ENCODE measurements around the gene MAST1.
"Not testable (repeated sequence)": the region's sequence is repeated elsewhere in the genome, so short reads cannot be mapped to it uniquely, and the experiment has no call there.

MAST1 gene

DNA sequence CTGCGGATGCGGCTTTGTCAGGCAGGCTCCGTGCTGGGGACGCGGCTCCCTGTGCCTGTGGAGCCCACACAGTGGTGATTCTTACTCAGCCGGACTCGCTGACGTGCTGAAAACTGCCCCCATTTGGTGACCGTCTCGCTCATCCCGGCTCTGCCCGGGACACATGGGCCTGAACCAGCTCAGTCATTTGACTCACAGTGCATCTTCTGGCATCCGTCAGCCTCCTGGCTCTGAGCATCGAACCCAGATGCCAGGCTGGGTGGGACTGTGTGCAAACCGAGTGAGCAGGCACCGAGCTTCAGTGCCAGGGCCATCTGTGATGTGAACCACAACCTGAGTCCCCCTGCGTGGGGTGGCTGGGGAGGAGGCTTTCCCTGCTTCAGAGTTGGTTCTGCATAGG, 58.1 kb downstream of the MAST1 start:
- H3K9me3 ChIP-seq (ENCODE audit: low read length) = no peaks in the 10 kb centered on the region
- H3K36me3 ChIP-seq (ENCODE audit: insufficient read depth, low read length) = peaks cover 38% of the 10 kb centered on the region
- H3K4me3 ChIP-seq (ENCODE audit: low read depth in 1 of 2, low read length in 2 of 2) = no peak overlapping the region
- peaks cover 9% of the 10 kb centered on the region for H3K4me1 ChIP-seq (ENCODE audit: insufficient read depth, low read length)
- H3K9ac ChIP-seq (ENCODE audit: low read length) = no peak overlapping the region
- H3K27ac ChIP-seq (ENCODE audit: low read depth, low read length) = no peak overlapping the region
- H3K27me3 ChIP-seq (ENCODE audit: control insufficient read depth in 1 of 2, insufficient read depth in 2 of 2, low read length in 2 of 2) = no peaks in the 10 kb centered on the region

DNA sequence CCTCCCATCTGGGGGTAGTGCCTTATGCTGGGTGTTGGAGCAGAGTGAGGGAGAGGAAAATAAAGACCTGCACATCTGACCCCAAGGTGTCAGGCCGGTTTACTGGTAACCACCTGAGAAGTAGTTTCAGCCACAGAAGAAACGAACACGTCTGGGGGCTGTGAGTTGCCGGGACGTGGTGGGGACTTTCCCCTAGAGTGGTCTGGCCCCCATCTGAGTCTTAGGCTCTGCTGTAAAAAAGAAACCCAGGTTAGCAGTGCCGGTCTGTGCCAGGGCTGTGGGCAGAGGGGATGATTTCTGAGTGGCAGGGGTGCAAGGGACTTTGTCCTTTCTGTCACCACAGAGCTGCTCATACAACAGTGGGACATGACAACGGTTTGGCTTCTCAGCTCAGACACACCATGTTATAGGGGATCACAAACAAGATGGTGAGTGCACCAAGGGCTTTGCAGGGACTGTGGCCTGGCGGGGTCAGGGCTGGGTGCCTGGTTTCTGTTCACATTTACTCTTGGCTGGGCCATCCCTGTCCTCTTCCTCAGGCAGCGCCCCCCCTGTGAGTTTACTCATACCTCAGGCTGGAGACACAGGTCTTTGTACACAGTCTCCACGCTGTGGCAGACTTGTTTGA, 61.7 kb downstream of the MAST1 start:
- Histone ChIP-seq H3K27ac (ENCODE audit: low read depth, low read length) (no peak overlapping the region), H3K36me3 (ENCODE audit: insufficient read depth, low read length) (peaks cover 22% of the 10 kb centered on the region)

DNA sequence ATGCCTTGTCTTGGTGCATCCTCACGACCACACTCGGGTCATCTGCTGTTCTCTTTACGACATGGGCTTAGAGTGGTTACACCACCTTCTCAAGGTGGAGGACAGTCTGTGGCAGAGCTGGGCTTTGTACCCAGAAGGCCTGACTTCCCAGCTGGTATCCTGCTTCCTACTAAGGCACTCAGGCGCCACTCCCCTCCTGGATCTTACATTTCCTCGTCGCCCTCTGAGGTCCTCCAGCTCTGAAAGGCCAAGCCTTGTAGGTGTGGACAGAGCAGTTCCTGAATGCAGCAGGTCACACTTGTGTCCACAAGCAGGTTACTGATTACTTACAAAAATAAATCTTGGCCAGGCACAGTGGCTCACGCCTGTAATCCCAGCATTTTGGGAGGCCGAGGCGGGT, 68.9 kb downstream of the MAST1 start:
- Histone ChIP-seq H3K4me3 (ENCODE audit: low read depth in 1 of 2, low read length in 2 of 2) (no peak overlapping the region), H3K9ac (ENCODE audit: low read length) (no peak overlapping the region), H3K27ac (ENCODE audit: low read depth, low read length) (no peak overlapping the region), H3K27me3 (ENCODE audit: control insufficient read depth in 1 of 2, insufficient read depth in 2 of 2, low read length in 2 of 2) (no peaks in the 10 kb centered on the region), H3K9me3 (ENCODE audit: low read length) (no peaks in the 10 kb centered on the region), H3K4me1 (ENCODE audit: insufficient read depth, low read length) (peaks cover 3% of the 10 kb centered on the region), H3K36me3 (ENCODE audit: insufficient read depth, low read length) (no peaks in the 10 kb centered on the region)

More for the DNA sequence above, 61.7 kb downstream of the MAST1 start:
- Histone ChIP-seq H3K27me3 (ENCODE audit: control insufficient read depth in 1 of 2, insufficient read depth in 2 of 2, low read length in 2 of 2) (no peaks in the 10 kb centered on the region), H3K9me3 (ENCODE audit: low read length) (no peaks in the 10 kb centered on the region), H3K4me3 (ENCODE audit: low read depth in 1 of 2, low read length in 2 of 2) (no peak overlapping the region), H3K4me1 (ENCODE audit: insufficient read depth, low read length) (no peaks in the 10 kb centered on the region), H3K9ac (ENCODE audit: low read length) (no peak overlapping the region)

DNA sequence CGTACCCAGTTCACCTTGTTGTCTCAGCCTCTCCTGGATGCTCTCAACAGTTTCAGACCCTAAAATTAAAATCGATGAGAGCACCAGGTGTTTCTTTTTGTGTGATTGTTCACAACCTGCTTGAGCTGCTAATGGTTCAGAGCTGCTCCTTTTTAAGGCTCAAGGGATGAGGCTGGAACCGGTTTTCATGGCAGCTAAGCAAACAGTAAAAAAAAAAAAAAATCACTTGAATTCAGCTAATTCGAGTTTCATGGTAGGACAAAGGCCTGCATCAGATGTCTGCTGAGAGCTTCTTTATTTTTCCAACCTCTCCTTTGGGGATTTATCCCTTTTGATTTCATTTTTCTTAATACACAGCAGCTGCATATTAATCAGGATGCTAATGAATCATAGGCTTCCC, 74.3 kb downstream of the MAST1 start:
- Histone ChIP-seq H3K4me3 (ENCODE audit: low read depth in 1 of 2, low read length in 2 of 2) (peak overlapping the region in 1 of 2 donors; percentile 46), H3K4me1 (ENCODE audit: insufficient read depth, low read length) (peaks cover 22% of the 10 kb centered on the region), H3K36me3 (ENCODE audit: insufficient read depth, low read length) (no peaks in the 10 kb centered on the region), H3K9me3 (ENCODE audit: low read length) (no peaks in the 10 kb centered on the region), H3K9ac (ENCODE audit: low read length) (no peak overlapping the region), H3K27me3 (ENCODE audit: control insufficient read depth in 1 of 2, insufficient read depth in 2 of 2, low read length in 2 of 2) (no peaks in the 10 kb centered on the region), H3K27ac (ENCODE audit: low read depth, low read length) (peak overlapping the region; percentile 99)

DNA sequence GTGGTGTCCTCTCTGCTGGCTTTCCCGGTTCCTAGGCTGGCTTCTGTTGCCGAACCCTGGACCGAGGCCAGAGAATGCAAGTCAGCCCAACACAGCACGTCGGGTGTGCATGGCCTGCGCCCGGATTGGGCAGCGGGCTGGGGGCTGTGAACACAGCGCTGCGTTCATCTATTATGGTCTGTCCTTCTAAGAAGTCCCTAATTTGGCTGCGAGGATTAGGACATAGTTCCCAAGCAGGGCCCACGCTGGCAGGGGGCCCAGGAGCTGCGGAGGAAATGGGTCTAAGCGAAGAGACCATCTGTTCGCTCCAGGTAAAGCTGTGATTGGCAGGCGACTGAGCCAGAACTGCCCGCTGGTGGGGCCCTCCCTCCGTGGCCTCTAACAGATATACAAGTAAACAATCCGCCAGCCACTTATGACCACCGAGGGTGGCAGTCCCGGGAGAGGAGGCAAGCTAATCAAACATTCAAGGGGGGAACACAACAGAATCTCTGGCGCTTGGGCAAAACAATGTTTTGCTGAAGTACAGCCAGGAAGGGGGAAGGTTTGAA, 74.8 kb downstream of the MAST1 start:
- Histone ChIP-seq H3K9ac (ENCODE audit: low read length) (peak overlapping the region; percentile 30), H3K9me3 (ENCODE audit: low read length) (no peaks in the 10 kb centered on the region), H3K27me3 (ENCODE audit: control insufficient read depth in 1 of 2, insufficient read depth in 2 of 2, low read length in 2 of 2) (no peaks in the 10 kb centered on the region), H3K27ac (ENCODE audit: low read depth, low read length) (peak overlapping the region; percentile 99), H3K4me3 (ENCODE audit: low read depth in 1 of 2, low read length in 2 of 2) (peak overlapping the region in 1 of 2 donors; percentile 46), H3K4me1 (ENCODE audit: insufficient read depth, low read length) (peaks cover 22% of the 10 kb centered on the region), H3K36me3 (ENCODE audit: insufficient read depth, low read length) (no peaks in the 10 kb centered on the region)

DNA sequence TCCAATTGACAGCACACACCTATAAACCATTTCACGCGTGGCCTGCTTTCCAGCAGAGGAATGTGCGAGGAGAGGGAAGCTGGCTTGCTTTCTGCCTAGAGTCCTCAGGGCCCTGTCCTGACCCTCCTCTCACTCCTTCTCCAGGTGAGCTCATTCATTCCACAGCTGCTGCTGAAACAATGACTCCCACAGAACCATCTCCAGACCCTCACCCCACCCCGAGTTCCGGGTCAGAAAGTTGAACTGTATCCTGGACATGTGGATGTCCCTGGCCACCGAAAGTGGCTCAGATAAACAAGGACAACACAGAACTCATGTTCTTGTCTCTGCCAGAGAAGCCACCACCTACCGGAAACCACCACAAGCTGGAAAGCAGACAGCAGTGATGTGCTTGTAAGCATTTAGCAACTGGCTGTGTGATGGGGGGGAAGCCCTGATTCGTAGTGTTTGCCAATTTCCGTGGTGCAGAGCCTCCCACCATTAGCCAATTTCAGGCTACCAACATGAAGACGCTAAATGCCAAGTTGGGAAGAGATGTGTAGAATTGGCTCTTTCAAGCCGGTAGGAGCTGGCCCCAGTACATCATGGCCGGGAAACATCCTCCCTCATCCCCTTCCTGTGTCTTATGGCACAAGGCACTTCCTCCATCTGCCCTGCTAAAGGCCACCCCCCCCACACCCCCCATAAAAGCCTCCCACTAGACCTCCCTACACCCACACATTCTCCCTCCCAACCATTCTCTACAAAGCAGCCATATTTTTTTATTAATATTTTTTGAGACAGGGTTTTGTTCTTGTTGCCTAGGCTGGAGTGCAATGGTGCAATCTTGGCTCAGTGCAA, 75.8 kb downstream of the MAST1 start:
- peak overlapping the region; percentile 30 for H3K9ac ChIP-seq (ENCODE audit: low read length)
- H3K27me3 ChIP-seq (ENCODE audit: control insufficient read depth in 1 of 2, insufficient read depth in 2 of 2, low read length in 2 of 2) = no peaks in the 10 kb centered on the region
- H3K4me1 ChIP-seq (ENCODE audit: insufficient read depth, low read length) = peaks cover 22% of the 10 kb centered on the region
- no peaks in the 10 kb centered on the region for H3K36me3 ChIP-seq (ENCODE audit: insufficient read depth, low read length)
- H3K4me3 ChIP-seq (ENCODE audit: low read depth in 1 of 2, low read length in 2 of 2) = peak overlapping the region in 1 of 2 donors; percentile 46
- H3K27ac ChIP-seq (ENCODE audit: low read depth, low read length) = peak overlapping the region; percentile 99
- H3K9me3 ChIP-seq (ENCODE audit: low read length) = no peaks in the 10 kb centered on the region

DNA sequence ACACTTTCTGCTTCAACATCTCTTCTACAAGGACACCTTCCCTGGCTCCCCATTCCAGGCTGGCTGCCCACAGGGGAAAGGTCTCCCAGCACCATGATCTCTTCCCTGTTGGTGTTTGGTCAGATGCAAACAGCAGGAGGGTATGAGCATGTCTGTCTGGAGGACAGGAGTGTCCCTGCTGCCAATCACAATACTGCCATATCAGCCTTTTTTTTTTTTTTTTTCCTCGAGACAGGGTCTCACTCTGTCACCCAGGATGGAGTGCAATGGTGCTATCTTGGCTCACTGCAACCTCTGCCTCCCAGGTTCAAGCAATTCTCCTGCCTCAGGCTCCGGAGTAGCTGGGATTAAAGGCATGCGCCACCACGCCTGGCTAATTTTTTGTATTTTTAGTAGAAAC, 77.5 kb downstream of the MAST1 start:
- peaks cover 22% of the 10 kb centered on the region for H3K4me1 ChIP-seq (ENCODE audit: insufficient read depth, low read length)
- not testable (repeated sequence) for H3K36me3 ChIP-seq (ENCODE audit: insufficient read depth, low read length); H3K9me3 ChIP-seq (ENCODE audit: low read length); H3K27me3 ChIP-seq (ENCODE audit: control insufficient read depth in 1 of 2, insufficient read depth in 2 of 2, low read length in 2 of 2); H3K27ac ChIP-seq (ENCODE audit: low read depth, low read length); H3K4me3 ChIP-seq (ENCODE audit: low read depth in 1 of 2, low read length in 2 of 2); H3K9ac ChIP-seq (ENCODE audit: low read length)

DNA sequence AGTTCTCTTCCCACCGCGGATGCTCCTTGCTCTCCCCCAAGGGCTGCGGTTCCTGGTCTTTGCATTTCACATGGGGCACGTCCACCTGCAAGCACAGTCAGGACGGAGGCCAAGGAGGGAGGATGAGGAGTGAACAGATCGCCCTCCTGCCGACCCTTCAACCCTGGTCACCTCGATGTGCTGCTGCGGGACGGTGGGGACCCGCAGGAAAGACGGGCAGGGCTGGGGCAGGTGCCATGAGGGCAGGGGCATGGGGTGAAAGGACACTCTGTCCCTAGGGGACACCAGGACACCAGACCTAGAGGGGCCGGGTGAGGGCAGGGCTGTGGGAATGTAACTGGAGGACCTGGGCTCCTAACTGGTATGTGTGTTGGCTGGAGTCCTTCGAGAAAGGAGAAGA, 79.9 kb downstream of the MAST1 start:
- Histone ChIP-seq H3K27me3 (ENCODE audit: control insufficient read depth in 1 of 2, insufficient read depth in 2 of 2, low read length in 2 of 2) (no peaks in the 10 kb centered on the region), H3K4me1 (ENCODE audit: insufficient read depth, low read length) (peaks cover 10% of the 10 kb centered on the region), H3K36me3 (ENCODE audit: insufficient read depth, low read length) (peaks cover 11% of the 10 kb centered on the region), H3K9me3 (ENCODE audit: low read length) (no peaks in the 10 kb centered on the region), H3K4me3 (ENCODE audit: low read depth in 1 of 2, low read length in 2 of 2) (no peak overlapping the region), H3K9ac (ENCODE audit: low read length) (no peak overlapping the region), H3K27ac (ENCODE audit: low read depth, low read length) (no peak overlapping the region)

DNA sequence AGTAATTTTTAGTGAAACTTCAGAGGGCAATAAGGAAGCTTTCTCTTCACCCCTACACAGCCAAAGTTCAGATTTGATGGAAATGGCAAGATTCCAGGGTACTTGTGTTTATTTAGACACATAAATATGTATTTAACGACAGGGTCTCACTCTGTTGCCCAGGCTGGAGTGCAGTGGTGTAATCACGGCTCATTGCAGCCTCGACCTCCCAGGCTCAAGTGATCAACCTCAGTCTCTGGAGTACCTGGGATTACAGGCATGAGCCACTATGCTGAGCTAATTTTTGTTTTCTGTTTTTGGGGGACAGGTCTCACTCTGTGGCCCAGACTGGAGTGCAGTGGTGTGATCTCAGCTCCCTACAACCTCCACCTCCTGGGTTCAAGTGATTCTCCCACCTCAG, 82.7 kb downstream of the MAST1 start:
- no peak overlapping the region for H3K4me3 ChIP-seq (ENCODE audit: low read depth in 1 of 2, low read length in 2 of 2)
- no peaks in the 10 kb centered on the region for H3K4me1 ChIP-seq (ENCODE audit: insufficient read depth, low read length)
- H3K27me3 ChIP-seq (ENCODE audit: control insufficient read depth in 1 of 2, insufficient read depth in 2 of 2, low read length in 2 of 2) = no peaks in the 10 kb centered on the region
- H3K27ac ChIP-seq (ENCODE audit: low read depth, low read length) = no peak overlapping the region
- H3K9me3 ChIP-seq (ENCODE audit: low read length) = no peaks in the 10 kb centered on the region
- no peak overlapping the region for H3K9ac ChIP-seq (ENCODE audit: low read length)
- H3K36me3 ChIP-seq (ENCODE audit: insufficient read depth, low read length) = peaks cover 35% of the 10 kb centered on the region

DNA sequence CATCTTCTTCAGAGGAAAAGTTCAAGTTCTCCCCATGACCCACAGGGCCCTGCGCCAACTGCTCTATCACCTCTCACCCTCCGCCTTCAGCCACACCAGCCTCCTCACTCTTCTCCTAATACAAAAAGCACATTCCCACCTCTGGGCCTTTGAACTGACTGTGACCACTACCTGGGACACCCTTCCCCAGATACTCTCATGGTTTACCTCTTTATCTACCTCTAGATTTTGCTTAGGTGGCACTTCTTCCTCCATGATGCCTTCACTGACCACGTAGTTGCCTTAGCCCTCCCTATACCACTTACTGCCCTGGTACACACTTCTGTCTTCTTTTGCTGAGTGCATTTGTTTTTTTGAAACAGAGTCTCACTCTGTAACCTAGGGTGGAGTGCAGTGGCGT, 84.6 kb downstream of the MAST1 start:
- no peaks in the 10 kb centered on the region for H3K9me3 ChIP-seq (ENCODE audit: low read length)
- H3K4me1 ChIP-seq (ENCODE audit: insufficient read depth, low read length) = no peaks in the 10 kb centered on the region
- no peaks in the 10 kb centered on the region for H3K27me3 ChIP-seq (ENCODE audit: control insufficient read depth in 1 of 2, insufficient read depth in 2 of 2, low read length in 2 of 2)
- H3K9ac ChIP-seq (ENCODE audit: low read length) = no peak overlapping the region
- H3K27ac ChIP-seq (ENCODE audit: low read depth, low read length) = no peak overlapping the region
- H3K36me3 ChIP-seq (ENCODE audit: insufficient read depth, low read length) = peaks cover 49% of the 10 kb centered on the region
- H3K4me3 ChIP-seq (ENCODE audit: low read depth in 1 of 2, low read length in 2 of 2) = no peak overlapping the region

Measured in muscle layer of colon (tissue), 2 donors.